ENCODE measurements around the gene ZNF480.

The ZNF480 gene

GRCh38 chr19:52270266-52270885, 26.6 kb upstream of the ZNF480 start:
- H3K4me3 Mint-ChIP-seq = peak overlapping the region; percentile 100
- H3K9me3 Mint-ChIP-seq = peaks cover 79% of the 10 kb centered on the region

GRCh38 chr19:52273301-52273700, 23.7 kb upstream of the ZNF480 start:
- Mint-ChIP-seq H3K4me1 (peaks cover 25% of the 10 kb centered on the region), H3K36me3 (ENCODE audit: low read depth) (peaks cover 85% of the 10 kb centered on the region), H3K27me3 (ENCODE audit: low read depth, poor library complexity) (peaks cover 7% of the 10 kb centered on the region), H3K4me3 (no peak overlapping the region), H3K27ac (no peak overlapping the region), H3K9me3 (peaks cover 93% of the 10 kb centered on the region)
- no peak for DNase-seq
- no peak for TF ChIP-seq CTCF (IDR thresholded peaks at IDR 0.05)

More at GRCh38 chr19:52270266-52270885, 26.6 kb upstream of the ZNF480 start:
- H3K4me1 Mint-ChIP-seq = peaks cover 25% of the 10 kb centered on the region
- peak overlapping the region; percentile 99 for H3K27ac Mint-ChIP-seq
- peaks cover 60% of the 10 kb centered on the region for H3K36me3 Mint-ChIP-seq (ENCODE audit: low read depth)
- TF ChIP-seq CTCF (IDR thresholded peaks at IDR 0.05) = no peak
- peak; percentile 6 for DNase-seq
- peaks cover 9% of the 10 kb centered on the region for H3K27me3 Mint-ChIP-seq (ENCODE audit: low read depth, poor library complexity)

- no peak for TF ChIP-seq CTCF (IDR thresholded peaks at IDR 0.05)
- Mint-ChIP-seq H3K27ac (no peak overlapping the region), H3K36me3 (ENCODE audit: low read depth) (peaks cover 94% of the 10 kb centered on the region), H3K9me3 (peaks cover 96% of the 10 kb centered on the region), H3K4me3 (peak overlapping the region; percentile 35), H3K4me1 (peaks cover 25% of the 10 kb centered on the region), H3K27me3 (ENCODE audit: low read depth, poor library complexity) (peaks cover 12% of the 10 kb centered on the region)
- DNase-seq = no peak
Observed at GRCh38 chr19:52274191-52274590, 22.8 kb upstream of the ZNF480 start.

- Mint-ChIP-seq H3K4me3 (no peak overlapping the region), H3K9me3 (peaks cover 93% of the 10 kb centered on the region), H3K27ac (no peak overlapping the region), H3K36me3 (ENCODE audit: low read depth) (peaks cover 94% of the 10 kb centered on the region), H3K4me1 (peaks cover 13% of the 10 kb centered on the region), H3K27me3 (ENCODE audit: low read depth, poor library complexity) (peaks cover 12% of the 10 kb centered on the region)
- TF ChIP-seq CTCF (IDR thresholded peaks at IDR 0.05) = no peak
- no peak for DNase-seq
Observed at GRCh38 chr19:52275988-52276387, 21.0 kb upstream of the ZNF480 start.

- Mint-ChIP-seq H3K4me3 (no peak overlapping the region), H3K36me3 (ENCODE audit: low read depth) (peaks cover 94% of the 10 kb centered on the region), H3K27ac (no peak overlapping the region), H3K4me1 (peaks cover 3% of the 10 kb centered on the region), H3K27me3 (ENCODE audit: low read depth, poor library complexity) (peaks cover 12% of the 10 kb centered on the region), H3K9me3 (peaks cover 85% of the 10 kb centered on the region)
- DNase-seq = no peak
- no peak for TF ChIP-seq CTCF (IDR thresholded peaks at IDR 0.05)
Observed at GRCh38 chr19:52277471-52277870, 19.5 kb upstream of the ZNF480 start.

- Mint-ChIP-seq H3K27me3 (ENCODE audit: low read depth, poor library complexity) (no peaks in the 10 kb centered on the region), H3K9me3 (peaks cover 72% of the 10 kb centered on the region), H3K36me3 (ENCODE audit: low read depth) (peaks cover 100% of the 10 kb centered on the region), H3K4me1 (no peaks in the 10 kb centered on the region), H3K27ac (no peak overlapping the region), H3K4me3 (no peak overlapping the region)
- DNase-seq = no peak
- TF ChIP-seq CTCF (IDR thresholded peaks at IDR 0.05) = no peak
Observed at GRCh38 chr19:52286256-52286655, 10.7 kb upstream of the ZNF480 start.

Data from nephron progenitor cell (in vitro differentiated cells).